Hematopoietic multipotent progenitor cell (in vitro differentiated cells): ENCODE results near the gene INHA. TPM values are rescaled to one million over a fixed set of nuclear protein-coding genes. Genes with fewer than 3 reads are reported as not detected.

ENCODE experiments used
- DNase-seq, 3 donors: peaks; one replicate each; pipeline ENCODE4 v3.0.0-alpha.2; 2011 to 2015; ENCODE audit warnings: low read depth in 2 of 3, low spot score in 2 of 3
- total RNA-seq: library from RNA; depleted of rRNA; stranded (reverse); fragments of >200 nt; gene quantifications from one replicate; pipeline ENCODE4 v1.2.3, GENCODE V29; 2012

The INHA gene
- total RNA-seq, 1 donor = 0.27 TPM

- no peak for DNase-seq
These were observed 36.4 kb downstream of the INHA start for GRCh38 chr2:219608399-219608964.

GRCh38 chr2:219609149-219609750 is 37.1 kb downstream of the INHA start:
- DNase-seq = no peak

DNA sequence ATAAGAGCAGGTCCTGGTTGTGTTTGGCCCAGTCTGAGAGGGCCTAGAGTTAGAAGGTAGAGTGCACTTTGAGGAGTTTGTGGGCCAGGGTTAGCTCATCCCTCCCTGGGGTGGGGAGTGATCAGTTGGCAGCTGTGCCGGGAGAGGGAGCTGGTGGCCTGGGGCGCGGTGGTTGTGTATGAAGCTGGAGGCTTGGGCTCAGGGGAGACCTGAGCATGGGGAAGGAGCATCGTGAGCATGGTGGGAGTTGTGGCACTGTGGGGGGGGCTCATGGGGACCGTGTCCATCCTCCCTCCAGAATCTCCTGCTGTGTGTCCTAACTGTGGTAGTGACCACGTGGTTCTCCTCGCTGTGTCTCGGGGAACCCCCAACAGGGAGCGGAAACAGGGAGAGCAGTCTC is 39.2 kb downstream of the INHA start:
- DNase-seq = no peak

DNA sequence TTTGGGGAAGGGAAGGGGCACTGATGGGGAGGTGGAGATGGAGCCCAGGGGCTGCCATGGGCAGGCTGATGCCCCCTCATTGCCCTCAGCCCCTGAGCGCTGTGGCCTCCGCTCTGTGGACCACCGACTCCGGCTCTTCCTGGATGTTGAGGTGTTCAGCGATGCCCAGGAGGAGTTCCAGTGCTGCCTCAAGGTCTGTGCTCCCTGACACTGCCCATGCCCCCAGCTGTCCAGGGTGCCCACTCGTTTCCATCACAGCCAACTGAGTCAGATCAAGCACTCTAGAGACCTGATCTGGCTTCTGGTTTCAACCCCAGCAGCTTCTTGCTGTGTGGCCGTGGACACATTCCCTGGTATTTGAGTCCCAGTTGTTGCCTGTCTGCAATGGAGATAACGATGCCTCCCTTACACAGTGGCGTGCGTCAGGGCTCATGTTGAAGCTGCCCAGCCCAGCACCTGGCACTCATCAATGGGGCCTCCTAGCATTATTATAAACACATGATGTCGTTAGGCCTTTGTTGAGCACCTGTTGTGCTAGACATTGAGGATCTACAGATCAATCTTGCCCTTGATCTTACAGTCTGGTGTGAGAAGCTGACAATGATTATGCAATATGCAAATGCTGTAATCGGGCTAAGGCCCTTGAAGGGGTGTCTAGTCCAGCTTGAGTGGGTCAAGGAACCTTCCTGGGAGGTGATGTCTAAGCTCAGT is 39.9 kb downstream of the INHA start:
- no peak for DNase-seq

DNA sequence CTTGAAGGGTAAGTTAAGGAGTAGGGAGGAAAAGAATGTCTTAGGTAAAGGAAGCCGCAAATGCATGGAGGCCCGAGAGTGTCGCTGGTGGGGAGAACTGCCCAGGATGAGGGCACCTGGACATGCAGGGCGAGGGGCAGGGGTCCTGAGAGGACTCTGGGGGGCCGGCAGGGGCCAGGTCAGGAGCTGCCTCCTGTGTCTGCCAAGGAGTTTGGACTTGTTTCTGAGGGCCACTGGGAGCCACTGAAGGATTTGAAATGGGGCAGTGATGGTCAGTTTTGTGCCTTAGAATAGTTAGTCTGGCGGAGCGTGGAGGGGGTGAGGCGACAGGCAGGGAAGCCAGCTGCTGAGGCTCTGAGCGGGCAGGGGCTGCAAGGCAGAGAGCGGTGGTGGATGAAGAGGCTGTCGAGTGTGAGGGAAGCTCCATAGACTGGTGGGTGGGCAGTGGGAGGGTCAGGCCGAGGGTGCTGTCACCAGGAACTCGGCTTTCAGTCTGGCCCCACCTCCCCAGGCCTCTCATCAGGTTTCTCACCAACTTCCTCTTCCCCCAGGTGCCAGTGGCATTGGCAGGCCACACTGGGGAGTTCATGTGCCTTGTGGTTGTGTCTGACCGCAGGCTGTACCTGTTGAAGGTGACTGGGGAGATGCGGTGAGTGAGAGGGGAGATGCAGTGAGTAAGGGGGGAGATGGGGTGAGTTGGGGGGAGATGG is 40.6 kb downstream of the INHA start:
- peak in 2 of 3 donors; percentile 65 to 82 for DNase-seq

DNA sequence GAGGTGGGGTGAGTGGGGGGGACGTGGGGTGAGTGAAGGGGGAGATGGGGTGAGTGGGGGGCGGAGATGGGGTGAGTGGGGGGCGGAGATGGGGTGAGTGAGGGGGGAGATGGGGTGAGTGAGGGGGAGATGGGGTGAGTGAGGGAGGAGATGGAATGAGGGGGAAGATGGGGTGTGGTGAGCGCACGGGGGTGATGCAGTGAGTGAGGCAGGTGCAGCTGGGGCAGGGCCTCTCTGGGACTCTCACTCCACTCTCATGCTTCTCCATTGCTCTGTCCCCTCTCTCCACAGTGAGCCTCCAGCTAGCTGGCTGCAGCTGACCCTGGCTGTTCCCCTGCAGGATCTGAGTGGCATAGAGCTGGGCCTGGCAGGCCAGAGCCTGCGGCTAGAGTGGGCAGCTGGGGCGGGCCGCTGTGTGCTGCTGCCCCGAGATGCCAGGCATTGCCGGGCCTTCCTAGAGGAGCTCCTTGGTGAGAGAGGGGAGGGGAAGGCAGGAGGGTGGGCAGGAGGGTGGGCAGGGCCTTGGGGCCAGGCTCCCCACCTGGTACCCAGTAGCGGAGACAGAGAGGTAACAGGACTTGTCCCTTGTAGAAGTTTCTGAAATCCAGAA is 41.5 kb downstream of the INHA start:
- no peak for DNase-seq

DNA sequence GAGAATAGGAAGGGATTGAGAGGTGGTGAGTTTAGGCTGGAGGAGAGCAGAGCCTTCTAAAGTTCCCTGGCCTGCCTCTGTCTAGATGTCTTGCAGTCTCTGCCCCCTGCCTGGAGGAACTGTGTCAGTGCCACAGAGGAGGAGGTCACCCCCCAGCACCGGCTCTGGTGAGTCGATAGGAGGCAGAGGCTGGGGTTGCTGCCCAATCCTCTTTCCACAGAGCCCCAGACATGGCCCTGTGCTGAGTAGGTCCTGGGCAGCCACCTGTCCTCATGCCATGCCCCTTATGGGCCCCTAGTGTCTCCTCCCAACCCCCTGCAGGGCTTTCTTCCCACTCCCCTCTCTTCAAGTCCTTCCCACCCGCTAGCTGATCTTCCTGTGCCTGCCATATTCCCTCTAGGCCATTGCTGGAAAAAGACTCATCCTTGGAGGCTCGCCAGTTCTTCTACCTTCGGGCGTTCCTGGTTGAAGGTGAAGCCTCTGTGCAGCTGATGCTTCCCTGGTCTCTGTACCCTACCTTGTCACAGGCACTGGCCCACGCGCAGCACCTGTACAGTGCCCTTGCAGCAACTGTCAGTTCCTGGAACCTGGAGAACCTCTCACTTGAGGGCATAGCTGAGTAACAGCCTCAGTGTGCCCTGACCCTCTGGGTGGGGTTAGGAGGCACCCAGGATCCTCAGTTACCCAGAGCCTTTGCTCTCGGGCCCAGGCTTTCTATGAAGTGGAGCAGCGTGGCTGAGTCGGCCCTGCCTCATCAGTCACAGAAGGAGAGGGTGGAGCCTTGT is 42.2 kb downstream of the INHA start:
- no peak for DNase-seq

DNA sequence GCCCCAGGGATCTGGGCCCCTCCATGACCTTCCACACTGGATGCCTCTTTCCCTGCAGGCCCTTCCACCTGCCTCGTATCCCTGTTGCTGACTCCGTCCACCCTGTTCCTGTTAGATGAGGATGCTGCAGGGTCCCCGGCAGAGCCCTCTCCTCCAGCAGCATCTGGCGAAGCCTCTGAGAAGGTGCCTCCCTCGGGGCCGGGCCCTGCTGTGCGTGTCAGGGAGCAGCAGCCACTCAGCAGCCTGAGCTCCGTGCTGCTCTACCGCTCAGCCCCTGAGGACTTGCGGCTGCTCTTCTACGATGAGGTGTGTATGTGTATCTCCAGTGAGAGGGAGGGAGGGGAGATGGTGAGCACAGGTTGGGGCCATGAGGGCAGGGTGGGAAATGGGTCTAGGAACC is 42.9 kb downstream of the INHA start:
- no peak for DNase-seq

- no peak for DNase-seq
These were observed 43.8 kb downstream of the INHA start for GRCh38 chr2:219615894-219616293.

GRCh38 chr2:219616550-219616949 is 44.4 kb downstream of the INHA start:
- DNase-seq = no peak

GRCh38 chr2:219618733-219619122 is 46.6 kb downstream of the INHA start:
- no peak for DNase-seq

DNA sequence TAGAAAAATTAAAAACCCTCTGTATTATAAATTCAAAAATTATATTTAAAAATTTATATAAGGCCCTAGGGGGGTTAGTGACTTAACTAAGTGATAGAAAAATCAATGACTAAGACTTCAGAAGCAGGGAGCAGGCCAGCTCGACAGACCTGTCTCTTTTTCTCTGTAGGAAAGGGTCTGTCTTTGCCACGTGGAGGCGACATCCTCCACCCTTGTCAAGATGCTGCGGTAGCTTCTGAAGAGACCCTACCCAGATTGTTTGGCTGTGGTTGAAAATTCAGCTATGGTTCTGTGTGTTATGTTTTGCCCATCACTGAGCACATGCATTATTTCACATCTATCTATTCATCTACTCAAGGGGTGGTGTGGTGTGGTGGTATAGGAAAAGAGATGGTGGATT is 47.1 kb downstream of the INHA start:
- DNase-seq = no peak

- DNase-seq = no peak
These were observed 48.4 kb downstream of the INHA start for GRCh38 chr2:219620546-219620945.

GRCh38 chr2:219621935-219622334 is 49.8 kb downstream of the INHA start:
- DNase-seq = no peak

- DNase-seq = no peak
These were observed 50.4 kb downstream of the INHA start for GRCh38 chr2:219622472-219622871.

- no peak for DNase-seq
These were observed 52.5 kb downstream of the INHA start for GRCh38 chr2:219624565-219624964.

DNA sequence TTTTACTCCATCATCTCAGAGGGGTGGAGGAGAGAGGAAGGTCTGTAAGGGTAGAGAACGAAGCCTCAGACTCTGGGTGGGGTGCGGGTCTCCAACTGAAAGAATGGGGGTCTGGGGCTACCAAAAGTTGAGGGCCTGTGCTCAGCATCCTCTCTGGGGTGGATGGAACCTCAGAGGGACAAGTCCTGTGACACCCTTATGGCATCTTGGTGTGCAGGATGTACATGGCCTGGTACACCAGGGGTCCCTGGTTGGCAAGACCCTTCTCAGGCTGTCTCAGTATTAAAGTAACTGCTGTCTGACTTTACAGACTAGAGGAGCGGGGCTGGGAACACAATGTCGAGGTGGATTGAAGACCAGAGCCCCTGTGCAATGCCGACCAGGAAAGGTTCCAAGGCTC is 53.1 kb downstream of the INHA start:
- no peak for DNase-seq
